Activated CD8-positive, alpha-beta memory T cell treated with anti-CD3 and anti-CD28 coated beads for 4 hours (primary cell): Measurements from ENCODE around the gene VPS13C.
"Not testable (repeated sequence)": the region's sequence is repeated elsewhere in the genome, so short reads cannot be mapped to it uniquely, and the experiment has no call there.

Experiments used
- DNase-seq, 2 donors: peaks; one replicate each; pipeline ENCODE4 v3.0.0-alpha.2; 2020; ENCODE audit warnings: low read depth in 2 of 2

VPS13C gene

DNA sequence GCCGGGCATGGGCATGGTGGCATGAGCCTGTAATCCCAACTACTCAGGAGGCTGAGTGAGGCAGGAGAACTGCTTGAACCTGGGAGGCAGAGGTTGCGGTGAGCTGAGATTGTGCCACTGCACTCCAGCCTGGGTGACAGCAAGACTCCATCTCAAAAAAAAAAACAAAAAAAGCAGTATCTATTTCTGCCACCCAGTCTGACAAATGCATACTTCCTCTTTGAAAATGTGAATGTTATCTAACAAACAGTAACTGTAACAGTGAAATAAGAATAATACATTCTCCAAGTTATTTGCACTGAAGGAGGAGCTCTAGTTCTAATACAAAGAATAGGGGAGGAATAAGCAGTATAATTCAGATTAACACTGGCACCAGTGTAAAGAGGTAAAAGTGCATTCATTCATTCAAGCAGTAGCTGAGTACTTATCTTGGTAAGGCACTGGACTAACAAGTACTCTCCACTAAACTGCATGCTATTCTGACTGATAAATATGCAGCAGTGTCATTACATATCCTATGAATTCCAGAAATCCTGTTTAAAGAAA, 12.9 kb downstream of the VPS13C start:
- no peak for DNase-seq

DNA sequence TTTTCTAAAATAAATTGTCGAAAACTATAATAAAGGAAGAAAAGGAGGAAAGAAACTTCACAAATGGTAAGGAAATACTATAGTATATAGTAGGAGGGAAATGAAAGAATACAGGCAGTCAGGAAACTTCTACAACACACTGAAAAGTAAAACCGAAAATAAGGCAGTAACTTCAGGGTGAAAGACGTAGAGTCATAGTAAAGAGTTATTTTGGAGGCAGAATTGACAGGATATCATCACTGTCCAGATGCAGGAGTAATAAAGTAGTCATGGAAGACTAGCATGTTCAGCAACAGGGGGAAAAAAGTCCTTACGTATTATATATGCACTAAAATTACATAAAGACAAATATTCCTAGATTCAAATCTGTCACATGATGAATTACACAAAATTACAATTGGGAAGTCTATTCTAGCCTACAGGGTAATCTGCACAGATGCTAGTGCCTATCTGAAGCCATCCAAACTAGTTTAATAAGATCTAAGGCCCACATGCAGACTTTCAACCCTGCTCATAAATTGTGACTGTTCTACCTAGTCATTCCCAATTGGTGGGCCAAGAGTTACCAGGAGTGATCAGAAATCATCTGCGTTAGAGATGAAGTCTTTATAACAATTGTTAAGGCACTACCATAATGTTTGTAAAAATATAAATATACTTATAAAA, 14.0 kb downstream of the VPS13C start:
- DNase-seq, result no peak

DNA sequence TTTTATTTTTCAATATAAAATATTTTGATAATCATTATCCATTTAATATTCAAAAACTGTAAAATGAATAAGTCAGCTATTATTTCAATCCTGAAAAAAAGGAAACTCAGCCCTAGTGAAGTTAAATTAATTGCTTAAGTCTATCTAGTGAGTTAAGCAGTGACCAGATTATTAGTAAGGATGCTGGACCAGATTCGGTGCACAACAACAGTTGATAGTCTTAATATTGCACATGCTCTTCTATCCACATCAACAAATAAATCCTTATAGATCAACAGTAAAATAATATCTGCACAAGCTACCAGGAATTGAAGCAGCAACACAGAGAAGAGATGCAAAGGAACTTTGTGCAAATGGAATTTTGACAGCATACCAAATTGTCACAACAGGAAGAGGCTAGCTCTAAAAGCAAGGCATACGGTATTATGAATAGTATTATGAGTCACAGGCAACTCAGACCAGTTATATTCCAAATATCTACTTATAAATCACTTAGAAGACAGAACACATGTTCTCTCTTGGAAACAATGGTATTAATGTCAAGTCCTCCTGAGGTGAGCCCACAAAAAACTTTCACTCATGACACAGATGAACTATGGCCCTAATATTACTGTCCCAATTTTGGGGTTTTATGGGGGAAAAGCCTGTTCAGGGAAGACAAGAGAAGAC, 24.9 kb downstream of the VPS13C start:
- no peak for DNase-seq

DNA sequence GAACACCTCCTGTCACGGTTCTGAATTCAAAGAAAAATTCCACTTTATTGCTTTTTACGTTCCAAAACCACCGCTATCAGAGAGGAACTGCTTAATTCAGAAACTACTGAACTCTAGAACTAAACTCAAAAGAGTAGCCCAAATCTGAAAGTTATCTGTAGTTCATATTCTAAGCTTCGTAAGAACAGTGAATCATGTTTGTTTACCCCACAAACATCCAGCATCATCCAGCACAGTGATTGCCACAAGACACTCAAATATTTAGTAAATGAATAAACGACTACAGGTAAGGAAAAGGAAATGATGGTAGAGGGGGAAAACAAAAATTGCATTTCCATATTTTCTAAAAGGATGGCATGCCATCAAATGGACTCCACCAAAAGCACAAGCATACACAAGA, 32.3 kb downstream of the VPS13C start:
- no peak for DNase-seq

DNA sequence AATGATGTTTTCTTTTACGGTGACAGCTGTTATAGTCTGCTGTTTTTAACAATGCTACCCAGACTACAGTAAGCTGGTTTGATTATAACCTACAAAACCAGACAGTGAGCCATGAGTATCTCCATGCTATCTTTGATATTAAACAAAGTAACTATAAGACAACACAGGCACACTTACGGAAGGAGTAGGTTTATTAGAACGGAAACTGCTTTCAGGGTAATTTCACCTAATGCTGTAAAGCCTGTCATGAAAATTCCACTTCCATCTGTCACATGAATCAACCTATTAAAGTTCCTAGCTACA, 33.0 kb downstream of the VPS13C start:
- DNase-seq, result no peak

DNA sequence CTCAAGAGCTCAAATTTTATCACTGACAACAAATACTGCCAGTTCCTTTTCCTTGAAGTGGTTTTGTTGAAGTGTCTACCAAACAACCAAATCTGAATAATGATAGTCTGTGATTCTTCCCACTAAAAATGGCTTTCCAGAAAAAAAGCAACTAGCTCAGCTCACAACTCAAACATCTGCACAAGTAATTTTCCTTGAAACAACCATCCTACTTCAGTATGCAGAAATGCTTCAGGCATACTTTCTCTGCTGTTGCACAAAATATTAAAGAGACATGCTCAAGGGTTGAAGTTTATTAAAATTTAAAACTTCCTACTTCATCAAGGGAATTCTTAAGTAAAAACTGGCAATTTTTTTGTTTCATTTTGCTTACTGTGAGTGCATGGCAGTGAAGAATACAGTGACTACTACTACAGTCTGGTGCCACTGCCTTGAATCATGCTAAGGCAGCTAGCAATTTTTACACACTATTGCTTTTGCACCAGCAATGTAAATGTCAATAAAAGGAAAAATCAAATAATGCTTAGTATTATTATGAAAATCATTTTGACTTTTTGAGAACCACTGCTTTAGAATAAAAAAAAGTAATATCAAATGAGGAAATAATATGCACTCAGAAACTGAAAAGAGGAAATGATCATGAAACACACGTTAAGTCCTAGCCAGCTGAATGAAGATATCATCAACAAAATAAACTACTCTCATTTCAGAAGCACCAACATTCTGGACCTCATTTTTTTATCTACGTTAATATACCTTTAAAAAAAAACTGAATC, 33.6 kb downstream of the VPS13C start:
- no peak for DNase-seq

DNA sequence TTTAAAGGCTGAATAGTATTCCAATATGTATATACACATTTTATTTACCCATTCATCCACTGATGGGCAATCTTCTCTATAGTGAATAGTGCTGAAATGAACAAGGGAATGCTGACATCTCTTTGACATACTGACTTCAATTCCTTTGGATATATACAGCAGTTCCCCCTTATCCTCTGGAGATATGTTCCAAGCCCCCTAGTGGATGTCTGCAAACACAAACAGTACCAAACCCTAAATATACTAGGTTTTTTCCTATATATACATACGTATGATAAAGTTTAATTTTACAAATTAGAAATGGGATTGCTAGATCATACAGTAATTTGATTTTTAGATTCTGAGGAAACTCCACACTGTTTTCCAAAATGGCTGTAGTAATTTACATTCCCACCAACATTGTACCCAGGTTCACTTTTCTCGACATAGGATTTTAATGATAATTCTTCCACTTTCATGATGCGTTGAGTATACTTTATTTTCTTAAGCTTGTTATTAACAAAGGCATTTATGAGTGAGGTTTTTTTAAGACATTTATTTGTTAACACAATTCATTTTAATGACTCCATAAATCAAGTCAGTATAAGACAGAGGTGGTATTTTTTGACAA, 38.2 kb downstream of the VPS13C start:
- DNase-seq, result no peak

DNA sequence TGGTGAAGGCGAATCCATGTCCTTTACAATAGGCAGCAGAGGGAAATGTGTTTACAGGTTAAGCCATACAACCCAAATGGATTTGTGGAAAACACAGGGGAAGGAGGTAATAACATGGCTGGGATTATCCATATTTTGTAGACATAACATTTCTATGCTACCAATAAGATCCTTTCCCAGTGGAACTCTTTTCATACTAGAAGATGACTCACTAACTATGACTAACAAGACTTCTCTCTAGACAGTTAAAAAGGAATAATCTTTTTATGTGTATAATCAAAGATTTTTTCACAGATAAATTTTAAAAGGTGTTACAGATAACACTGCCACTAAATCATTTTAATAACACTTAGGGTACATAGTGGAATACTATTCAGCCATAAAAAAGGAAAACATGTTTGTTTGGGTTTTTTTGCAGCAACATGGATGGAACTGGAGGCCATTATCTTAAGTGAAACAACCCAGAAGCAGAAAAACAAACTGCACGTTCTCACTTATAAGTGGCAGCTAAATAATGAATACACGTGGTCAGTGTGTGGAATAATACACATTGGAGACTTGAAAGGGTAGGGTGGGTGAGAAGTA, 39.6 kb downstream of the VPS13C start:
- no peak for DNase-seq

DNA sequence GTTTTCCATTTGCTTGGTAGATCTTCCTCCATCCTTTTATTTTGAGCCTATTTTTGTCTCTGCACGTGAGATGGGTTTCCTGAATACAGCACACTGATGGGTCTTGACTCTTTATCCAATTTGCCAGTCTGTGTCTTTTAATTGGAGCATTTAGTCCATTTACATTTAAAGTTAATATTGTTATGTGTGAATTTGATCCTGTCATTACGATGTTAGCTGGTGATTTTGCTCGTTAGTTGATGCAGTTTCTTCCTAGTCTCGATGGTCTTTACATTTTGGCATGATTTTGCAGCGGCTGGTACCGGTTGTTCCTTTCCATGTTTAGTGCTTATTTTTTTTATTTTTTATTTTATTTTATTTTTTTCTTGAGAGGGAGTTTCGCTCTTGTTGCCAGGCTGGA, 54.9 kb downstream of the VPS13C start:
- not testable (repeated sequence) for DNase-seq

DNA sequence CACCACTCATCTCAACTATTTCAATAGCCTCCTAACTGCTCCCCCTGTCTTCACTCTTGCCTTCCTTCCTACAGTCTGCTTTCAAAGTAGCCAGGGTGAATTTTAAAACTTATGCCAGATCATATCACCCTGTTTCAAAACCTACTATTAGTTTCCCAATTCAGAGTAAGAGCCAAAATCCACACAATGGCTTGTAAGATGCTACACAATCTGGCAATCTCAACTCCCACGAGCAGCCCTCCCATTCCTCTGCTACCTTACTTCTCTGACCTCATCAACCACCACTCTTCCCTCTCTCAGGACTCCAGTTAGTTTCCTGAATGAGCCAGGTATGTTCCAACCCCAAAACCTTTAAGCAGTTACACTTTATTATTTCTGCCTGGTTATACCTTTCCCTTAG, 62.5 kb downstream of the VPS13C start:
- DNase-seq, result no peak

DNA sequence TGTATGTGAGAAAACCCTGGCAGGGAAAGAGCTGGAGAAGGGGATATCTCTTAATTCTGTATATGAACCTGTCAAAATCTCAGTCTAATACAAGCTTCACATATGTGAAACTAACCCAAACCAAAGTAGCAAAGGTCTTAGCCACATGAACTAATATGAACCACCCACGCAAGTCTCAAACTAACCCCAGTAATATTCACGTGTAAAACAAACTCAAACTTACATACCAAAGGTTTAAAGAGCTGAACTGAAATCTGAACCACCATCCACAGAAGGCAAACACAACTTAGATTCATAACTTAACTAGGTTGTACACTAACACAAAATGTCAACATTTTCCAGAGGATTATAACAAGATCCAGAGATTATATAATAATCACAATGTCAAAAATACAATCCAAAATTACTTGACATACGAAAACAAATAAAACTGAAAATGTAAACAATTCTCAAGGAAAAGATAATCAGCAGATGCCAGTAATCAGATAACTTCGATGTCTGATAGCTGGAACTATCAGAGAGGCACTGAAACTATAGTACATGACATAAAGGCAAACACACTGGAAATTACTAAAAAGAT, 64.1 kb downstream of the VPS13C start:
- no peak for DNase-seq

DNA sequence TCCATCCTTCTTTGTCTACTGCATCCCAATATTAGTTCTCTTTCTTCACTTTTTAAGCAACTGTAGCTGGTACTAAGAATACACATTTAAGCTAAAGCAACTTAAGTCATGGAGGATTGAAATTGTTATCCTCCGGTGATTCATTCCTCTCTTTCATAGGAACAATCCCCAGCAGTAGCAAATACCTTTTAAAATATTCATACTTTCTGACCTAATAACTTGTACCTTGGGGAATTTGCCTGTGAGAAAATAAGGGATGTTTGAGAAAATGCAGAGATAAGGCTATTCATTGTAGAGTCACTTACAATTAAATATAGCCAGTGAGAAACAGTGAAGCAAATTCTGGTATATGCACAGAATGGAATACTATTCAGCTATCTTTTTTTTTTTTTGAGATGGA, 66.0 kb downstream of the VPS13C start:
- DNase-seq, result no peak

DNA sequence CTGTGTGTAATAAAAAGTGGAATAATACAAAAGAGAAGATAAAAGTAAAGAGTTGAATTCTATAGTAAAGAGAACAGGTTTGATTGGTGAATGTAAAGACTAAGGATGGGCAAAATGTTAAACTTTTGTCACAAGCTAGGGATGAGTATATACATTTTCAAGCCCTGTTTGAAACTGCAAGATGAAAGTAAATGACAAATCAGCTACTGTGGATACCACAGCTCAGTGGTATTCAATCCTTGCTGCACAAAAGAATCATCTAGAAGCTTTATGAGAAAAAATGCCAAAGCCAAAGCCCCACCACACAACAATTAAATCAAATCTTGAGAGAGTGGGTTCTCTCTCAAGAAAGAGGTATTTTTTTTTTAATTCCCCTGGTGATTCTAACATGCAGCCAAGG, 67.7 kb downstream of the VPS13C start:
- no peak for DNase-seq

DNA sequence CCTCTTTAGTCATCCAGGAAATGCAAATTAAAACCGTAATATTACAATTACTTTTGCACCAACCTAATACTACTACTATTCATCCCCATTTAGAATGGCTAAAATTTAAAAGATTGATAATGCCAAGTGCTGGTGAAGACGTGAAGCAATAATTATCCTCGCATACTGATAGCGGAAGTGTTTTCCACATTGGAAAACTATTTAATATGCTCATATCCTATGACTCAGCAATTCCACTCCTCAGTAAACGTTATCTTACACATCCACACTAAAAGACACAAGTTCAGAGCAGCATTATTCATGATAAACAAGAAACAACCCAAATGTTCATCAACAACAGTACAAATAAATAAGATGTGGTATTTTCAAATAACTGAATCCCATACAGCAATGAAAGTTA, 70.6 kb downstream of the VPS13C start:
- no peak for DNase-seq

DNA sequence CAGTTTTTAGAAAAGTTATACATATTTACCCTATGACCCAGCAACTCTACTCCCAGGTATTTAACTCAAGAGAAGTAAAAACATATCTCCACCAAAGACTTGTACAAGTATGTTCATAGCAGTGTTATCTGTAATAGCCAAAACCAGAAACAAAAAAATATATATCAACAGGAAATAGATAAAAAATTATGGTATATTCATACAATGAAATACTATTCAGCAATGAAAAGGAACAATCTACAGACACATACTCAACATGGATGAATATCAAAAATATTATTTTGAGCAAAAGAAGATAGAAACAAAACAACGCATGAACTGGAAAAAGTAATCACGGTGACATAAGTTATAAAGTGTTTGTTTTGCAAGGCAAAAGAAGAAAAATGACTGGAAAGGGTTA, 72.4 kb downstream of the VPS13C start:
- no peak for DNase-seq

DNA sequence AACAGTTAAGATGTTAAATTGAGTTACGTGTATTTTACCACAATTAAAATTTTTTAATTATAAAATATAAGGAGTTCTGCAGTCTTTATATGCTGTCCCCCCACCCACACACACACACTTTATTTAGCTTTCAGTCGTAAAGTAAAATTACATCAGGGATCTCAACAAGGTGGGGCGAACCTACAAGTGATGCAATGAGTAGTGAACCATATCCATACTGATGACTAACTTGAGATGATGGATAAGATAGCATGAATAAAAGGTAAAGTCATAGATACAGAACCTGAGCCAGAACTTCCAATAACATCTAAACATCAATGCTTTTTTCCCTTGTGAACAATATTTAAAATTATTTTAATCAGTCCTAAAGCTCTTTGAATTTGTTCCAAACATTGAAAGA, 77.2 kb downstream of the VPS13C start:
- DNase-seq, result no peak

DNA sequence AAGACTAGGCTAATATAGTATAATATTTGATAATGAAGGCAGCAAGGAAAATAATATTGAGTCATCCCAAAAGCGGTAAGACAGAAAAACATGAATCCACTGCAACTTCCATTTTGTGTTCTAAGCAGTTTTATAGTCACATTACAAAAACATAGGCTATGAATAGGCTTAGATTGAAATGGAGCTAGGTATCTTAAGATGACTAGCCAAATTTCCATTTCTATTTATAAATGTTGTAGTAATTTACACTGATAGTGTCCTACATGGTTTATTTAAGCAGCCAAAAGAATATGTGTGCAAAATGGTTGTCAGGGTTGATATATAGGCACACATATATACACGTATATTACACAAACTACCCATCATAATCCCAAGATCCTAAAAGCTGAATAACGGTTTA, 82.0 kb downstream of the VPS13C start:
- DNase-seq, result no peak

DNA sequence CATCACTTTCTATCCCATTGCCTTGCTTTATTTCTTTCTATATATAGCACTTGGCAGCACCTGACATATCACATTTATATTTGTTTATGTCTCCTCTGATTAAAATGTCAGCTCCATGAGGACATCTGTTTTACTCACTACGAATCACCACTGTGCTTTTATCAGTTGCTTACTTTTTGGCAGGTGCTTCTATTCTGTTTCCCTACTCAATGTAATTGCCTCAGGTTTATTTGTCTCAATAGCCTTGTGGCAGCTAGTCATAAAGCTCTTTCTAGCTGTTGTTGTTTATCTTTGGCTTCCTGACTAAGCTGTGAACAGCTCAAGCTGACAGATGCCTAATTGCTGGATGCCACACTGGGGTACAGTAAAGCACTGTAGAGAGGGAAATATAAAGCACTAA, 85.5 kb downstream of the VPS13C start:
- DNase-seq, result no peak

DNA sequence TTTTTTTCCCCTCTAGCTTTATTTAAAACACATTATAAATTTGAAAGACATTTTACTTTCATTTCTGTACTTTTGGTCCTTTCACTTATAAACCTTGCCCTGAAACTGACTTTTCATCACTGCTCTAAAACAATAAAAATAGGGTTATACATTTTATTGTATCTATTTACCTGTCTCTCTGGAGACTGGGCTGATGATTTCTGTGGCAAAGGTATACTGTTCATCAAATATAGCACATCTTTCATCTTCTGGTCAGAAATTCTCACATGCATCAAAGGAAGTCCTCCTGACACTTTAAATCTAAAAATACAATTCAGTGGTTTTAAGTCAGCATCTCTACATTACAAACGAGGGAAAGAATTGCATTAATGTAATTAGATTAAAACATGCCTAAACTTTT, 86.1 kb downstream of the VPS13C start:
- DNase-seq, result no peak

DNA sequence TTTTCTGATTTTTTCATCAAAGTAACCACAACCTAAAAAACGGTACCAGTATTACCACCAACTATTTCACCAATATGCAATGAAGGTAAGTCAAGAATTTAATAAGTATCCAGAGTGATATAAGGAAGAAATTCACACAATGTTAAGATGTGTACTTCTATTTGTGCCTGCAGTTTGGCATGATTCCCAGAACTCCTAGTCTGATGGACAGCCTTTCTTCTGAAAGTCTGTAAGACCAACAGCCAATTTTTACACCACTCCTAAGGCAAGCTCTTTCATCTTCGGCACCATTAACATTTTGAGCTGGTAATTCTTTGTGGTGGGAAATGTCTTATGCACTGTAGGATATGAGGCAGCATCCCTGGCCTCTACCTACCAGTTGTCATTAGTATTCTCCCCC, 108.3 kb downstream of the VPS13C start:
- no peak for DNase-seq

DNA sequence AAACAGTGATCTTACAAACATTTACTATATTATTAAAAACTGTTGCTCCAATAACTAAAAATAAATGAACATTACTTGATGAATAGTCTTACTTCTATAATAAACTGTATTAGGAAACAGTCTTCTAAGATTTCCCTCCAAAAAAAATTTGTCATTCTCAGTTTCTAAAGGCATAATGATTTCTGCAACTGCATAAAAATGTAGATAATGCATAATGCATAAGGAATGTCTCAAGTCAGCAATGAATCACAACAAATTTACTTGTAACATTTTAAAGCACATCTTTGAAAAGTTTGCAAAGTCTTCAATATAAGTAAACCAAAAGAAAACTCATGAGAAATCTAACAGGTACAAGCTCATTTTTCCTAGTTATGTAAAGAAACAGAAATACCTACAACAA, 113.5 kb downstream of the VPS13C start:
- no peak for DNase-seq

DNA sequence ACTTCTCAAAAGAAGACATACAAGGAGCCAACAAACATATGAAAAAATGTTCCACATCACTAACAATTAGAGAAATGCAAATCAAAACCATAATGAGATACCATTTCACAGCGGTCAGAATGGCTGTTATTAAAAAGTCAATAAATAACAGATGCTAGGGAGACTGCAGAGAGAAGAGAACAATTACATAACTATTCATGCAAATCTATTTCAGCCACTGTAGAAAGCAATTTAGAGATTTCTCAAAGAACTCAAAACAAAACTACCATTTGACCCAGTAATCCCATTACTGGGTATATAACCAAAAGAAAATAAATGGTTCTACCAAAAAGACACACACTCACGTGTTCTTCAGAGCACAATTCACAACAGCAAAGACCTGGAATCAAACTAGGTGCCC, 116.3 kb downstream of the VPS13C start:
- no peak for DNase-seq
